Activated CD8-positive, alpha-beta T cell treated with anti-CD3 and anti-CD28 coated beads for 36 hours (primary cell): ENCODE data around the gene ACER3. TPM values are rescaled to one million over a fixed set of nuclear protein-coding genes. Genes with fewer than 3 reads are reported as not detected.
"Not testable (repeated sequence)": the region's sequence is repeated elsewhere in the genome, so short reads cannot be mapped to it uniquely, and the experiment has no call there.

Experiments
- ATAC-seq: fragments of 200-7000 bp; cut with Tn5 transposase; one replicate; pipeline ENCODE4 v1.10.0; 2021; ENCODE audit warnings: mild to moderate bottlenecking, moderate library complexity
- CTCF ChIA-PET: fragments of 350-600 bp; sonication (Branson Sonifier 250); formaldehyde crosslinking; loops from one replicate; lab custom pipeline; 2021; ENCODE audit warnings: antibody characterized with exemption; lab: Charles Lee
- POLR2A ChIA-PET: fragments of 350-600 bp; sonication (Branson Sonifier 250); formaldehyde crosslinking; loops from one replicate; lab custom pipeline; 2021; ENCODE audit warnings: antibody characterized with exemption; lab: Charles Lee
- DNase-seq: peaks from one replicate; pipeline ENCODE4 v3.0.0-alpha.2; 2020
- H3K27ac Mint-ChIP-seq: one replicate; pipeline ENCODE4 v1.8.0; 2021; ENCODE audit warnings: mild to moderate bottlenecking, mixed read lengths
- H3K27me3 Mint-ChIP-seq: one replicate; pipeline ENCODE4 v1.8.0; 2021; ENCODE audit warnings: mixed read lengths
- H3K36me3 Mint-ChIP-seq: one replicate; pipeline ENCODE4 v1.8.0; 2021; ENCODE audit warnings: low read depth, mixed read lengths
- H3K4me1 Mint-ChIP-seq: one replicate; pipeline ENCODE4 v1.8.0; 2021; ENCODE audit warnings: low read depth, mixed read lengths
- H3K4me3 Mint-ChIP-seq: one replicate; pipeline ENCODE4 v1.8.0; 2021; ENCODE audit warnings: mild to moderate bottlenecking, moderate library complexity, mixed read lengths
- H3K9me3 Mint-ChIP-seq: one replicate; pipeline ENCODE4 v1.8.0; 2021; ENCODE audit warnings: mixed read lengths
- intact Hi-C: fragments of 100-400 bp; cut with micrococcal nuclease; formaldehyde crosslinking; loops from one replicate; pipeline ENCODE4 v1.10.0; 2022
- total RNA-seq, 2 experiments: library from RNA; stranded (reverse); gene quantifications; one replicate each; pipeline ENCODE4 v1.2.3, GENCODE V29; 2021
- TF ChIP-seq, protein P1 (sequence below): fragments of 200-600 bp; IDR thresholded peaks from one replicate; pipeline ENCODE4 v1.8.0; 2022; ENCODE audit warnings: antibody characterized with exemption, mild to moderate bottlenecking

The ACER3 gene
- total RNA-seq, 2 experiments from 2014 or later: 10.0 to 10.2 TPM

DNA sequence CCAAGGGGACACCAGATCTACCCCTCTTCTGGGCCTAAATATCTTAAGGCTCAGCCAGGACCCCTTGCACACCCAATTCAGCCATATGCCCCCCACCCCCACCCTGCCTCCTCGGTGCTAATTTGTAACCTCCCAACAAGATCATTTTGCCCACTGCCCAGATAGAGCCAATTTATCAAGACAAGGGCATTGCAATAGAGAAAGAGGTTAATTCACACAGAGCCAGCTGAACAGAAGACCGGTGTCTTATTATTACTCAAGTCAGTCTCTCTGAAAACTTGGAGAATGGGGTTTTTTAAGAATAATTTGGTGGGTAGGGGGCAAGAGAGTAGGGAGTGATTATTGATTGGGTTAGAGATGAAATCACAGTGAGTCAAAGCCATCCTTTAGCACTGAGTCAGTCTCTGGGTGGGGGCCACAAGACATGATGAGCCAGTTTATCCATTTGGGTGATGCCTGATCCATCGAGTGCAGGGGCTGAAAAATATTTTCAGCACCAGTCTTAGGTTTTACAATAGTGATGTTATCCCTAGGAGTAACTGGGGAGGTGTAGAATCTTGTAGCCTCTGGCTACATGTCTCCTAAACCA is 196.2 kb downstream of the ACER3 start:
- no peak overlapping the region for H3K4me3 Mint-ChIP-seq
- DNase-seq (no peak), ATAC-seq (no peak)
- TF ChIP-seq, protein P1, sequence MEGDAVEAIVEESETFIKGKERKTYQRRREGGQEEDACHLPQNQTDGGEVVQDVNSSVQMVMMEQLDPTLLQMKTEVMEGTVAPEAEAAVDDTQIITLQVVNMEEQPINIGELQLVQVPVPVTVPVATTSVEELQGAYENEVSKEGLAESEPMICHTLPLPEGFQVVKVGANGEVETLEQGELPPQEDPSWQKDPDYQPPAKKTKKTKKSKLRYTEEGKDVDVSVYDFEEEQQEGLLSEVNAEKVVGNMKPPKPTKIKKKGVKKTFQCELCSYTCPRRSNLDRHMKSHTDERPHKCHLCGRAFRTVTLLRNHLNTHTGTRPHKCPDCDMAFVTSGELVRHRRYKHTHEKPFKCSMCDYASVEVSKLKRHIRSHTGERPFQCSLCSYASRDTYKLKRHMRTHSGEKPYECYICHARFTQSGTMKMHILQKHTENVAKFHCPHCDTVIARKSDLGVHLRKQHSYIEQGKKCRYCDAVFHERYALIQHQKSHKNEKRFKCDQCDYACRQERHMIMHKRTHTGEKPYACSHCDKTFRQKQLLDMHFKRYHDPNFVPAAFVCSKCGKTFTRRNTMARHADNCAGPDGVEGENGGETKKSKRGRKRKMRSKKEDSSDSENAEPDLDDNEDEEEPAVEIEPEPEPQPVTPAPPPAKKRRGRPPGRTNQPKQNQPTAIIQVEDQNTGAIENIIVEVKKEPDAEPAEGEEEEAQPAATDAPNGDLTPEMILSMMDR: no peak
- no peak overlapping the region for H3K27ac Mint-ChIP-seq
- ChIA-PET CTCF (interaction anchor here (1.9 kb wide), 1 partner anchor 35 kb away, joined by 6 read pairs; no protein-coding TSS in a partner anchor), POLR2A (interaction anchor here (0.5 kb wide), 1 partner anchor 1941 kb away, joined by 3 read pairs; no protein-coding TSS in a partner anchor)
- intact Hi-C loops: no loop called here
- peaks cover 15% of the 10 kb centered on the region for H3K9me3 Mint-ChIP-seq
- H3K36me3 Mint-ChIP-seq: no peaks in the 10 kb centered on the region
- H3K27me3 Mint-ChIP-seq: no peaks in the 10 kb centered on the region
- no peaks in the 10 kb centered on the region for H3K4me1 Mint-ChIP-seq

DNA sequence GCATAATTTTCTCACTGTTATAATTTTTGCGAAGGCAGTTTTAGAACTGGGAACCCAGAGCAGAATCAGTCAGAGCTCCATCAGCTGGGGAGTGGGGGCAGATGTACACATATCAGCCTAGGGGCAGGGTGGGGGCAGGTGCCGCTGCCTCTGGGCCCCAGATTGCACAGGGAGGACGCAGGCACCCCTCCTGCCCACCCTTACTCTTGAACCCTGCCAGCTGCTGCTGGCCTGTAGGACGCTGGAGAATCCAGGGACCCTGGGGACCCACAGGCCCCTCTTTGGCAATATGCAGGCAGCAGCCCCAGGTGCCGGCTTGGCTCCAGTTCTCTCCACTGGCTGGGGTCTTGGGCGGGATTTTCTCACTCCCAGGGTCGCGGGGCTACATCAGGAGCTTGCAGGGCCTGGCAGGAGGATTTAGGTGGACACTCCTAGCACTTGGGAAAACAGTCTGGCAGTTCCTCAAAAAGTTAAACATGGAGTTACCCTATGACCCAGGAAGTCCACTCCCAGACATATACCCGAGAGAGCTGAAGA is 197.3 kb downstream of the ACER3 start:
- no peak for DNase-seq
- H3K27ac Mint-ChIP-seq: no peak overlapping the region
- intact Hi-C loops: no loop called here
- ATAC-seq: no peak
- TF ChIP-seq, protein P1: no peak
- CTCF ChIA-PET: interaction anchor here (1.0 to 1.6 kb wide), 3 partner anchors 10 to 138 kb away, joined by 3 to 6 read pairs (median 5); no protein-coding TSS in a partner anchor
- H3K4me1 Mint-ChIP-seq: no peaks in the 10 kb centered on the region
- no peaks in the 10 kb centered on the region for H3K27me3 Mint-ChIP-seq
- H3K9me3 Mint-ChIP-seq: peaks cover 15% of the 10 kb centered on the region
- POLR2A ChIA-PET: interaction anchor here (0.9 kb wide), 1 partner anchor 33 kb away, joined by 3 read pairs; no protein-coding TSS in a partner anchor
- H3K36me3 Mint-ChIP-seq: no peaks in the 10 kb centered on the region
- no peak overlapping the region for H3K4me3 Mint-ChIP-seq

DNA sequence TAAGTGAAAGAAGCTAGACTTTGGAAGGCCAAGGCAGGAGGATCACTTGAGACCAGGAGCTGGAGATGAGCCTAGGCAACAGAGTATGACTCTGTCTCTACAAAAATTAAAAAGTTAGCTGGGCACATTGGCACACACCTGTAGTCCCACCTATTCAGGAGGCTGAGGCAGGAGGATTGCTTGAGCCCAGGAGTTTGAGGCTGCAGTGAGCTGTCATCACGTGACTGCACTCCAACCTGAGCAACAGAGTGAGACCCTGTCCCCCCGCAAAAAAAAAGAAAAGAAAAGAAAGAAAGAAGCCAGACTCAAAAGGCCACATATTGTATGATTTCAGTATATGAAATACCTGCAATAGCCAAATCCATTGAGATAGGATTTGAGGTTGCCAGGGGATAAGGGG is 198.2 kb downstream of the ACER3 start:
- TF ChIP-seq, protein P1: no peak
- H3K27me3 Mint-ChIP-seq: no peaks in the 10 kb centered on the region
- DNase-seq (no peak), ATAC-seq (no peak)
- POLR2A ChIA-PET: no interaction called here
- H3K9me3 Mint-ChIP-seq: peaks cover 15% of the 10 kb centered on the region
- CTCF ChIA-PET: interaction anchor here (1.0 to 1.6 kb wide), 2 partner anchors 11 to 139 kb away, joined by 3 to 5 read pairs; no protein-coding TSS in a partner anchor
- no peak overlapping the region for H3K27ac Mint-ChIP-seq
- H3K4me3 Mint-ChIP-seq: no peak overlapping the region
- intact Hi-C loops: no loop called here
- H3K36me3 Mint-ChIP-seq: no peaks in the 10 kb centered on the region
- no peaks in the 10 kb centered on the region for H3K4me1 Mint-ChIP-seq

DNA sequence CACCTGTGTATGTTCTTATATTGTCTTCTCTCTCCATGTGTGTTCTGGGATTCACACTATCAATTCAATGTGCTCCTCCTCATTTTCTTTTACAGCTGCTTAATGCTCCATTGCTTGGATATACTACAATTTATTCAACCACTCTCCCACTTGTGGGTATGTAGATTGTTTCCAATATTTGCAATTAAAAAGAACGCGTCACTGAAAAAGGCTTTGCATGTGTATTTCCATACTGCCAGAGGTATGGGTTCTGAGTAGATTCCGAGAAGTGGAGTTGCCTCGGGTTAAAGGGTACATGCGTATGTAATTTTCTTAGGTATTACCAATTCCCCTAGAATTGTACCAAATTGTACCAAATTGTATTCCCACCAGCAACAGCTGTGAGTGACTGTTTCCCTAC is 199.1 kb downstream of the ACER3 start:
- no peaks in the 10 kb centered on the region for H3K4me1 Mint-ChIP-seq
- no peaks in the 10 kb centered on the region for H3K36me3 Mint-ChIP-seq
- no peak overlapping the region for H3K4me3 Mint-ChIP-seq
- DNase-seq (no peak), ATAC-seq (no peak)
- TF ChIP-seq, protein P1: no peak
- intact Hi-C loops: no loop called here
- no peak overlapping the region for H3K27ac Mint-ChIP-seq
- ChIA-PET CTCF (no interaction called here), POLR2A (no interaction called here)
- peaks cover 15% of the 10 kb centered on the region for H3K9me3 Mint-ChIP-seq
- no peaks in the 10 kb centered on the region for H3K27me3 Mint-ChIP-seq

DNA sequence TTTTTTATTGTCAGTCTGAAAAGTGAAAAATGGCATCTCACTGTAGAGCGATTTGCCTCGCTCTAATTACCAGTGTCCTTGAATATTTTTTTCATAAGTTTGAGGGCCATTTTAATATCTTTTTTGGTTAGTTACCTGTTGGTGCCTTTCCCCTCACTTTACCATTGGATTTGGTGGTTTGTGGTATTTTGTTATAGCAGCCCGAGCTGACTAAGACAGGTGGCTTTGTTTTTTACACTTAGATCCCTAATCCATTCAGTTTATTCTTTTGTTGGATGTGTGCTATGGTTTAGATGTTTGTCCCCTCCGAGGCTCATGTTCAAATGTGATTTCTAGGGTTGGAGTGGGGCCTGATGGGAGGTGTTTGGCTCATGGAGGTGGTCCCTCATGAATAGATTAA is 199.5 kb downstream of the ACER3 start:
- Mint-ChIP-seq H3K27me3 (no peaks in the 10 kb centered on the region), H3K4me3 (no peak overlapping the region), H3K27ac (no peak overlapping the region), H3K9me3 (peaks cover 15% of the 10 kb centered on the region), H3K4me1 (no peaks in the 10 kb centered on the region), H3K36me3 (no peaks in the 10 kb centered on the region)
- TF ChIP-seq, protein P1: no peak
- CTCF ChIA-PET: no interaction called here
- DNase-seq (no peak), ATAC-seq (no peak)
- intact Hi-C loops: no loop called here
- POLR2A ChIA-PET: no interaction called here

DNA sequence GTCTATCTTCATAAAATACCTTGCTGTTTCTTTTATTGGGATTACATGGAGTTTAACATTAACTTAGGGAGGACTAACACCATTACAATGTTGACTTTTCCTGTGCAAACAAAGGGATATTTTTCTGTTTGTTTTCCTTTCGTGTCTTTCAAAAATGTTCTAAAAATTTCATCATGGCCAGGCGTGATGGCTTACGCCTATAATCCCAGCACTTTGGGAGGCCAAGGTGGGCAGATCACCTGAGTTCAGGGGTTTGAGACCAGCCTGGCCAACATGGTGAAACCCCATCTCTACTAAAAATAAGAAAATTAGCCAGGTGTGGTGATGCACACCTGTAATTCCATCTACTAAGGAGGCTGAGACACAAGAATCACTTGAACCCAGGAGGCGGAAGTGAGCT is 200.5 kb downstream of the ACER3 start:
- H3K27me3 Mint-ChIP-seq, H3K27ac Mint-ChIP-seq, CTCF ChIA-PET, intact Hi-C loops, H3K4me3 Mint-ChIP-seq, H3K36me3 Mint-ChIP-seq, H3K4me1 Mint-ChIP-seq, DNase-seq, POLR2A ChIA-PET, ATAC-seq: not testable (repeated sequence)
- H3K9me3 Mint-ChIP-seq: peaks cover 11% of the 10 kb centered on the region
